NB4 (cell line): Measurements from ENCODE around the gene NBPF3.
"Not testable (repeated sequence)": the region's sequence is repeated elsewhere in the genome, so short reads cannot be mapped to it uniquely, and the experiment has no call there.

Experiments used
- DNase-seq: peaks from one replicate; pipeline ENCODE4 v3.0.0; 2010; ENCODE audit warnings: low read depth
- H3K4me3 ChIP-seq: one replicate; pipeline ENCODE4 v1.5.1; 2011; ENCODE audit warnings: mild to moderate bottlenecking, low read depth, low read length, moderate library complexity
- CTCF ChIP-seq: IDR thresholded peaks from one replicate; pipeline ENCODE4 v1.5.1; 2012; ENCODE audit warnings: low read depth, low read length
- MAX ChIP-seq: IDR thresholded peaks from 2 replicates; pipeline ENCODE4 v1.6.1; 2011; ENCODE audit warnings: low read depth, low read length
- MYC ChIP-seq: IDR thresholded peaks from 2 replicates; pipeline ENCODE4 v1.6.1; 2011; ENCODE audit warnings: low read depth, low read length
- POLR2A ChIP-seq: IDR thresholded peaks from 2 replicates; pipeline ENCODE4 v1.6.1; 2011; ENCODE audit warnings: mild to moderate bottlenecking; ENCODE audit not compliant: insufficient read length; ENCODE audit errors: extremely low read depth

Gene NBPF3

GRCh38 chr1:21406659-21407058, 33.3 kb upstream of the NBPF3 start:
- no peak overlapping the region for H3K4me3 ChIP-seq
- no peak for TF ChIP-seq POLR2A
- TF ChIP-seq CTCF, result no peak
- no peak for TF ChIP-seq MAX
- no peak for TF ChIP-seq MYC
- no peak for DNase-seq

GRCh38 chr1:21409897-21410296, 30.0 kb upstream of the NBPF3 start:
- H3K4me3 ChIP-seq, DNase-seq: not testable (repeated sequence)

GRCh38 chr1:21414015-21414414, 25.9 kb upstream of the NBPF3 start:
- no peak for DNase-seq
- no peak for TF ChIP-seq POLR2A
- TF ChIP-seq MYC, result no peak
- no peak for TF ChIP-seq MAX
- no peak for TF ChIP-seq CTCF
- no peak overlapping the region for H3K4me3 ChIP-seq

- not testable (repeated sequence) for H3K4me3 ChIP-seq, DNase-seq
These were observed 19.6 kb upstream of the NBPF3 start for GRCh38 chr1:21420378-21420777.

- not testable (repeated sequence) for DNase-seq, H3K4me3 ChIP-seq
These were observed 18.6 kb upstream of the NBPF3 start for GRCh38 chr1:21421307-21421706.

- H3K4me3 ChIP-seq, result peak overlapping the region; percentile 44
- DNase-seq, result peak; percentile 18
These were observed 12.0 kb upstream of the NBPF3 start for GRCh38 chr1:21427798-21428480.

- not testable (repeated sequence) for DNase-seq
- peak overlapping the region; percentile 44 for H3K4me3 ChIP-seq
These were observed 11.4 kb upstream of the NBPF3 start for GRCh38 chr1:21428481-21429073.

GRCh38 chr1:21429210-21429609, 10.7 kb upstream of the NBPF3 start:
- not testable (repeated sequence) for H3K4me3 ChIP-seq, DNase-seq

- H3K4me3 ChIP-seq, DNase-seq: not testable (repeated sequence)
These were observed 9.1 kb upstream of the NBPF3 start for GRCh38 chr1:21430875-21431274.

- H3K4me3 ChIP-seq, result no peak overlapping the region
- no peak for DNase-seq
- no peak for TF ChIP-seq POLR2A
- no peak for TF ChIP-seq CTCF
- no peak for TF ChIP-seq MYC
- TF ChIP-seq MAX, result no peak
These were observed 5.5 kb upstream of the NBPF3 start for GRCh38 chr1:21434394-21434793.
